NCI-H524 (cell line): Measurements from ENCODE around the gene TRABD2A.
"Not testable (repeated sequence)": the region's sequence is repeated elsewhere in the genome, so short reads cannot be mapped to it uniquely, and the experiment has no call there.

Experiments
- DNase-seq, 2 experiments: peaks; one replicate each; lab custom pipeline; 2025; lab: John Stamatoyannopoulos, UW

Gene TRABD2A

DNA sequence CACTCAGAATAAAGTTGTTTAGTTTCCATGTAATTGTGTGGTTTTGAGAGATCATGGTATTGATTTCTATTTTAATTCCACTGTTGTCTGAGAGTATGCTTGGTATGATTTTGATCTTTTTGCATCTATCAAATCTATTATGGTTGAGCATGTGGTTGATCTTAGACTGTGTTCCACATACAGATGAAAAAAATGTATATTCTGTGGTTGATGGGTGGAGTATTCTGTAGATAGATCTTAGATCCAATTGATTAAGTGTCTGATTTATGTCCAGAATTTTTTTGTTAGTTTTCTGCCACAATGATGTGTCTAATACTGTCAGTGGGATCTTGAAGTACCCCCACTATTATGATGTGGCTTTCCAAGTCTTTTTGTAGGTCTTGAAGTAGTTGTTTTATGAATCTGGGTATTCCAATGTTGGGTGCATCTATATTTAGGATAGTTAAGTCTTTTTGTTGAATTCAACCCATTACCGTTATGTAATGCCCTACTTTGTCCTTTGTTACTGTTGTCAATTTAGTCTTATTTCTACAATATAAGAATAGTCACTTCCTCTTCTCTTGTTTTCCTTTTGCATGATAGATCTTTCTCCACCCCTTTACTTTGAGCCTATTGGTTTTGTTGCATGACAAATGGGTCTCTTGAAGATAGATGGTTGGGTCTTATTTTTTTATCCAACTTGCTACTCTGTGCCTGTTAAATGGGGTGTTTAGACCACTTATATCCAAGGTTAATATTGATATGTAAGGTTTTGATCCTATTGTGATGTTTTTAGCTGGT is 101.8 kb downstream of the TRABD2A start:
- DNase-seq = no peak

DNA sequence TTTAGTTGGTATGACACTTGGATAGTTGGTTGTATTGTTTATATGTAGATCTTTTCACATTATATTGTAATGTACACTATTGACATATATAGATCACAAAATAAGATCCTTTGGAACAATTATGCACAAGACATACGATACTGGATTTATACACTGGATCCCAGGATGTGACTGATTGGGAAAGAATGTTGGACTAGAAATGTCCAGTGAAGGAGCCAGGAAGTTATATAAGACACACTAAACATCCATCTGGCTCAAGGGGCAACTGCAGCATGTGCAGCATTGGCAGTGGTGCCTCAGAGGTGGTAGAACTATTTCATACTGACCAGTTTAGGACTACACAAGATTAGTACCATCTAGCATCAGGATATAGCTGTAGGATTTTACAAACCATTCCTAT is 104.9 kb downstream of the TRABD2A start:
- DNase-seq = no peak

DNA sequence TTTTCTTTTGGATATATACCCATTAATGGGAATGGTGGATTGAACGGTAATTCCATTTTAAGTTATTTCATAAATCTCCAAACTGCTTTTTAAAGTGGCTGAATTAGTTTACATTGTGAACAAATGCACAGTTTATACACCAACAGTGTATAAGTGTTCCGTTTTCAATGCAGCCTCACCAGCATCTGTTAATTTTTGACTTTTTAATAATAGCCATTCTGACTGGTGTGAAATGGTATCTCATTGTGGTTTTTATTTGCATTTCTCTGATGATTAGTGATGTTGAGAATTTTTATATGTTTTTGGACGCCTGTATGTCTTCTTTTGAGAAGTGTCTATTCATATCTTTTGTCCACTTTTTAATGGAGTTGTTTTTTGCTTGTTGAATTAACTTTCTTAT is 107.3 kb downstream of the TRABD2A start:
- DNase-seq = not testable (repeated sequence)
